HCT116 (cell line): ENCODE measurements around the gene GRHL3. TPM values are rescaled to one million over a fixed set of nuclear protein-coding genes. Genes with fewer than 3 reads are reported as not detected.

Experiments used
- ATAC-seq: fragments of 200-7000 bp; cut with Tn5 transposase; 2 replicates; pipeline ENCODE4 v1.9.1; 2020; ENCODE audit warnings: mild to moderate bottlenecking, moderate library complexity
- BruUV-seq: library from RNA; stranded (reverse); fragments of 400-500 nt; replicated peaks from 2 replicates; lab custom pipeline; 2021; lab: Mats Ljungman, UMichigan
- CTCF ChIA-PET: fragments of 300-600 bp; sonication (Branson Sonifier 250); formaldehyde crosslinking; loops from one replicate; lab custom pipeline; 2021; ENCODE audit warnings: antibody characterized with exemption; lab: Charles Lee
- POLR2A ChIA-PET: fragments of 300-600, 350-600 bp; sonication (Branson Sonifier 250); formaldehyde crosslinking; loops from one replicate; lab custom pipeline; 2021; ENCODE audit warnings: antibody characterized with exemption; lab: Charles Lee
- RAD21 ChIA-PET, 2 experiments: fragments of 300-600 bp; sonication (Branson Sonifier 250); formaldehyde crosslinking; loops; one replicate each; lab custom pipeline; 2023; ENCODE audit warnings: low total read pairs in 2 of 2; ENCODE audit not compliant: uncharacterized antibody in 2 of 2, unreplicated experiment in 2 of 2, low non-redundant PET in 1 of 2; lab: Charles Lee
- DNase-seq: peaks from one replicate; pipeline ENCODE4 v3.0.0-alpha.2; 2010; ENCODE audit warnings: low read depth, low spot score
- H2AFZ ChIP-seq: fragments of 200-600 bp; shearing (Covaris generic), sonication (generic); 2 replicates; pipeline ENCODE4 v1.6.1; 2017; ENCODE audit warnings: low read depth, mixed run types, mixed read lengths, antibody characterized with exemption, low read length; ENCODE audit not compliant: poor library complexity, severe bottlenecking
- H3K27ac ChIP-seq: 2 replicates; pipeline ENCODE4 v1.5.1; 2012; ENCODE audit warnings: low read depth, low read length
- H3K27me3 ChIP-seq: fragments of 200-600 bp; sonication (generic); 2 replicates; pipeline ENCODE4 v1.6.1; 2016; ENCODE audit warnings: mixed run types, low read length, mixed read lengths; ENCODE audit not compliant: insufficient read depth
- H3K36me3 ChIP-seq, 2 experiments: fragments of 200-500 bp in 1 of 2; fragments of 200-600 bp in 1 of 2; sonication (Bioruptor generic) in 1 of 2; sonication (generic) in 1 of 2; 2 replicates each; pipeline versions ENCODE4 v1.5.1 to v1.6.1; 2014 to 2016; ENCODE audit warnings: low read length in 2 of 2, inconsistent platforms in 1 of 2, mixed read lengths in 1 of 2, mixed run types in 1 of 2; ENCODE audit not compliant: insufficient read depth in 2 of 2, control insufficient read depth in 1 of 2
- H3K4me1 ChIP-seq, 2 experiments: fragments of 200-600 bp in 1 of 2; sonication (generic) in 1 of 2; 2 replicates each; pipeline versions ENCODE4 v1.5.1 to v1.6.1; 2012 to 2017; ENCODE audit warnings: low read length in 2 of 2, inconsistent platforms in 1 of 2, mild to moderate bottlenecking in 1 of 2, mixed read lengths in 1 of 2, mixed run types in 1 of 2, moderate library complexity in 1 of 2; ENCODE audit not compliant: insufficient read depth in 2 of 2, control insufficient read depth in 1 of 2
- H3K4me2 ChIP-seq: fragments of 200-600 bp; sonication (generic); 2 replicates; pipeline ENCODE4 v1.6.1; 2017; ENCODE audit warnings: mixed run types, low read length, mixed read lengths
- H3K4me3 ChIP-seq, 2 experiments: fragments of 200-600 bp in 1 of 2; sonication (generic) in 1 of 2; replicated peaks in 1 of 2; 2 replicates each; pipeline ENCODE4 v1.5.1; 2011 to 2016; ENCODE audit warnings: low read length in 2 of 2, control low read depth in 1 of 2, low read depth in 1 of 2, mild to moderate bottlenecking in 1 of 2, mixed read lengths in 1 of 2, mixed run types in 1 of 2
- H3K79me2 ChIP-seq: fragments of 200-600 bp; sonication (generic); 2 replicates; pipeline ENCODE4 v1.6.1; 2017; ENCODE audit warnings: mild to moderate bottlenecking, mixed run types, low read length, moderate library complexity, mixed read lengths; ENCODE audit not compliant: insufficient read depth
- H3K9ac ChIP-seq: fragments of 200-600 bp; sonication (generic); 2 replicates; pipeline ENCODE4 v1.6.1; 2016; ENCODE audit warnings: low read length, mixed read lengths
- H3K9me2 ChIP-seq: fragments of 200-600 bp; sonication (generic), shearing (Covaris generic); 2 replicates; pipeline ENCODE4 v1.6.1; 2017; ENCODE audit warnings: mixed run types, mild to moderate bottlenecking, moderate library complexity; ENCODE audit not compliant: insufficient read depth
- H3K9me3 ChIP-seq, 2 experiments: fragments of 200-500 bp in 1 of 2; fragments of 200-600 bp in 1 of 2; sonication (Bioruptor generic) in 1 of 2; sonication (generic) in 1 of 2; 2 replicates each; pipeline ENCODE4 v1.6.1; 2014 to 2017; ENCODE audit warnings: low read length in 2 of 2, mixed read lengths in 2 of 2, inconsistent platforms in 1 of 2, low read depth in 1 of 2, mild to moderate bottlenecking in 1 of 2, mixed run types in 1 of 2, moderate library complexity in 1 of 2; ENCODE audit not compliant: control insufficient read depth in 1 of 2, insufficient read depth in 1 of 2
- H4K20me1 ChIP-seq: fragments of 200-600 bp; sonication (generic), shearing (Covaris generic); 2 replicates; pipeline ENCODE4 v1.6.1; 2017; ENCODE audit warnings: mixed run types, mild to moderate bottlenecking, moderate library complexity; ENCODE audit not compliant: insufficient read depth
- CEBPB ChIP-seq: IDR thresholded peaks from 2 replicates; pipeline ENCODE4 v1.6.1; 2012; ENCODE audit warnings: low read depth
- EGR1 ChIP-seq: IDR thresholded peaks from 2 replicates; pipeline ENCODE4 v1.6.1; 2012; ENCODE audit warnings: low read depth
- ELF1 ChIP-seq: IDR thresholded peaks from 2 replicates; pipeline ENCODE4 v1.6.1; 2012; ENCODE audit warnings: low read depth, borderline replicate concordance
- EZH2 ChIP-seq: fragments of 200-600 bp; sonication (generic); IDR thresholded peaks from 2 replicates; pipeline ENCODE4 v1.6.1; 2017; ENCODE audit warnings: antibody characterized with exemption, mixed run types
- EZH2phosphoT487 ChIP-seq: fragments of 200-600 bp; IDR thresholded peaks from 2 replicates; pipeline ENCODE4 v1.6.1; 2018; ENCODE audit warnings: antibody characterized with exemption, borderline replicate concordance
- FOSL1 ChIP-seq: IDR thresholded peaks from 2 replicates; pipeline ENCODE4 v1.6.1; 2012; ENCODE audit warnings: low read depth
- JUND ChIP-seq: IDR thresholded peaks from 2 replicates; pipeline ENCODE4 v1.6.1; 2012
- POLR2A ChIP-seq: IDR thresholded peaks from 2 replicates; pipeline ENCODE4 v1.7.0; 2011; ENCODE audit warnings: borderline replicate concordance; ENCODE audit not compliant: insufficient read depth, insufficient read length; ENCODE audit errors: extremely low read depth
- POLR2AphosphoS5 ChIP-seq: IDR thresholded peaks from 2 replicates; pipeline ENCODE4 v1.6.1; 2011; ENCODE audit warnings: mild to moderate bottlenecking, low read depth, low read length, moderate library complexity
- RAD21 ChIP-seq: IDR thresholded peaks from 2 replicates; pipeline ENCODE4 v1.6.1; 2012; ENCODE audit warnings: low read depth, mild to moderate bottlenecking
- SIN3A ChIP-seq: IDR thresholded peaks from 2 replicates; pipeline ENCODE4 v1.6.1; 2012; ENCODE audit warnings: low read depth
- SP1 ChIP-seq: IDR thresholded peaks from 2 replicates; pipeline ENCODE4 v1.6.1; 2012; ENCODE audit warnings: low read depth
- SRF ChIP-seq: IDR thresholded peaks from 2 replicates; pipeline ENCODE4 v1.6.1; 2012; ENCODE audit warnings: low read depth
- TCF7L2 ChIP-seq: IDR thresholded peaks from 2 replicates; pipeline ENCODE4 v1.7.0; 2011; ENCODE audit warnings: borderline replicate concordance, inconsistent platforms; ENCODE audit not compliant: insufficient read depth, insufficient read length; ENCODE audit errors: extremely low read depth
- YY1 ChIP-seq: IDR thresholded peaks from 2 replicates; pipeline ENCODE4 v1.6.1; 2011; ENCODE audit warnings: low read length, low read depth, moderate library complexity, mild to moderate bottlenecking; ENCODE audit not compliant: insufficient replicate concordance; ENCODE audit errors: extremely low read depth
- intact Hi-C: fragments of 100-400 bp; cut with micrococcal nuclease; formaldehyde crosslinking; loops from 2 replicates; pipeline ENCODE4 v1.10.0; 2022
- total RNA-seq: library from RNA; stranded (reverse); gene quantifications from one replicate; pipeline ENCODE4 v1.2.1, GENCODE V29; 2021; ENCODE audit not compliant: unreplicated experiment
- TF ChIP-seq, protein P1 (sequence below): IDR thresholded peaks from 2 replicates; pipeline ENCODE4 v1.6.1; 2011; ENCODE audit warnings: mild to moderate bottlenecking, low read length, moderate library complexity; ENCODE audit not compliant: insufficient replicate concordance; ENCODE audit errors: extremely low read depth
- TF ChIP-seq, protein P2 (sequence below): IDR thresholded peaks from 2 replicates; pipeline ENCODE4 v1.6.1; 2012
- TF ChIP-seq, protein P3 (sequence below): IDR thresholded peaks from 2 replicates; pipeline ENCODE4 v1.6.1; 2012
- TF ChIP-seq, protein P4 (sequence below): IDR thresholded peaks from 2 replicates; pipeline ENCODE4 v1.6.1; 2012; ENCODE audit warnings: low read depth

The GRHL3 gene
- total RNA-seq, 1 experiment from 2014 or later = 1.0 TPM

DNA sequence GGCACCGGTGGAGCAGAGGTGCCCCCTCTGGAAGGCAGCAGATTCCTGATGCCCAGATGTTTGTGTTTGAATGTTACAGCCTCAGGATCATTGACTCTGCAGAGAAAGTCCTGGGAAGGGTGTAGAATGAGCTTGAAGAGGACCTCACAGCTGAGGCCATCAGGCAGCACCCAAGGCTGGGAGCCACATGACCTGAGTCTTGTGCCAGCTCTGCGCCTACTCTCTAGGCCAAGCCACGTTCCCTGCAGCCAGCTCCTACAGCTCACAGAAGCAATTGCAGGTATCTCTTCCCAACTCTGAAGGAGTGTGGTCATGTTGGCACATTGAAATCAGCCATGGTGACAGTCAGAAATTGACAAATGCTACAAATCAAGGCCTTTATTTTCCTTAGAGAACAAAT, 36.3 kb downstream of the GRHL3 start:
- 0 out of 2 replicates have a peak, but pooled peaks have one; percentile 28 for ATAC-seq
- no peak for DNase-seq
- no peak overlapping the region for H2AFZ ChIP-seq
- no peaks in the 10 kb centered on the region for H3K9me2 ChIP-seq
- H3K27me3 ChIP-seq = no peaks in the 10 kb centered on the region
- no peaks in the 10 kb centered on the region for H4K20me1 ChIP-seq
- H3K36me3 ChIP-seq = no peaks in the 10 kb centered on the region
- H3K27ac ChIP-seq = no peak overlapping the region
- no peaks in the 10 kb centered on the region for H3K79me2 ChIP-seq
- intact Hi-C loops = no loop called here
- H3K4me1 ChIP-seq = peaks cover 3 to 11% of the 10 kb centered on the region in 2 experiments; a peak in 3 of 4 replicates
- no peaks in the 10 kb centered on the region for H3K9me3 ChIP-seq
- no peak overlapping the region for H3K4me3 ChIP-seq
- POLR2A ChIA-PET = no interaction called here
- no peak overlapping the region for H3K9ac ChIP-seq
- BruUV-seq = no TSS peak
- H3K4me2 ChIP-seq = no peak overlapping the region
- TF ChIP-seq SP1 (no peak), SRF (no peak), CEBPB (no peak), RAD21 (no peak), YY1 (no peak), JUND (no peak), EGR1 (no peak), TCF7L2 (no peak), SIN3A (no peak), ELF1 (no peak), POLR2AphosphoS5 (no peak), EZH2phosphoT487 (no peak), FOSL1 (no peak), POLR2A (no peak), EZH2 (no peak)
- TF ChIP-seq, protein P1, sequence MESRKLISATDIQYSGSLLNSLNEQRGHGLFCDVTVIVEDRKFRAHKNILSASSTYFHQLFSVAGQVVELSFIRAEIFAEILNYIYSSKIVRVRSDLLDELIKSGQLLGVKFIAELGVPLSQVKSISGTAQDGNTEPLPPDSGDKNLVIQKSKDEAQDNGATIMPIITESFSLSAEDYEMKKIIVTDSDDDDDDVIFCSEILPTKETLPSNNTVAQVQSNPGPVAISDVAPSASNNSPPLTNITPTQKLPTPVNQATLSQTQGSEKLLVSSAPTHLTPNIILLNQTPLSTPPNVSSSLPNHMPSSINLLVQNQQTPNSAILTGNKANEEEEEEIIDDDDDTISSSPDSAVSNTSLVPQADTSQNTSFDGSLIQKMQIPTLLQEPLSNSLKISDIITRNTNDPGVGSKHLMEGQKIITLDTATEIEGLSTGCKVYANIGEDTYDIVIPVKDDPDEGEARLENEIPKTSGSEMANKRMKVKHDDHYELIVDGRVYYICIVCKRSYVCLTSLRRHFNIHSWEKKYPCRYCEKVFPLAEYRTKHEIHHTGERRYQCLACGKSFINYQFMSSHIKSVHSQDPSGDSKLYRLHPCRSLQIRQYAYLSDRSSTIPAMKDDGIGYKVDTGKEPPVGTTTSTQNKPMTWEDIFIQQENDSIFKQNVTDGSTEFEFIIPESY = no peak
- TF ChIP-seq, protein P2, sequence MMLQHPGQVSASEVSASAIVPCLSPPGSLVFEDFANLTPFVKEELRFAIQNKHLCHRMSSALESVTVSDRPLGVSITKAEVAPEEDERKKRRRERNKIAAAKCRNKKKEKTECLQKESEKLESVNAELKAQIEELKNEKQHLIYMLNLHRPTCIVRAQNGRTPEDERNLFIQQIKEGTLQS = no peak
- TF ChIP-seq, protein P3, sequence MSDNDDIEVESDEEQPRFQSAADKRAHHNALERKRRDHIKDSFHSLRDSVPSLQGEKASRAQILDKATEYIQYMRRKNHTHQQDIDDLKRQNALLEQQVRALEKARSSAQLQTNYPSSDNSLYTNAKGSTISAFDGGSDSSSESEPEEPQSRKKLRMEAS = no peak
- TF ChIP-seq, protein P4, sequence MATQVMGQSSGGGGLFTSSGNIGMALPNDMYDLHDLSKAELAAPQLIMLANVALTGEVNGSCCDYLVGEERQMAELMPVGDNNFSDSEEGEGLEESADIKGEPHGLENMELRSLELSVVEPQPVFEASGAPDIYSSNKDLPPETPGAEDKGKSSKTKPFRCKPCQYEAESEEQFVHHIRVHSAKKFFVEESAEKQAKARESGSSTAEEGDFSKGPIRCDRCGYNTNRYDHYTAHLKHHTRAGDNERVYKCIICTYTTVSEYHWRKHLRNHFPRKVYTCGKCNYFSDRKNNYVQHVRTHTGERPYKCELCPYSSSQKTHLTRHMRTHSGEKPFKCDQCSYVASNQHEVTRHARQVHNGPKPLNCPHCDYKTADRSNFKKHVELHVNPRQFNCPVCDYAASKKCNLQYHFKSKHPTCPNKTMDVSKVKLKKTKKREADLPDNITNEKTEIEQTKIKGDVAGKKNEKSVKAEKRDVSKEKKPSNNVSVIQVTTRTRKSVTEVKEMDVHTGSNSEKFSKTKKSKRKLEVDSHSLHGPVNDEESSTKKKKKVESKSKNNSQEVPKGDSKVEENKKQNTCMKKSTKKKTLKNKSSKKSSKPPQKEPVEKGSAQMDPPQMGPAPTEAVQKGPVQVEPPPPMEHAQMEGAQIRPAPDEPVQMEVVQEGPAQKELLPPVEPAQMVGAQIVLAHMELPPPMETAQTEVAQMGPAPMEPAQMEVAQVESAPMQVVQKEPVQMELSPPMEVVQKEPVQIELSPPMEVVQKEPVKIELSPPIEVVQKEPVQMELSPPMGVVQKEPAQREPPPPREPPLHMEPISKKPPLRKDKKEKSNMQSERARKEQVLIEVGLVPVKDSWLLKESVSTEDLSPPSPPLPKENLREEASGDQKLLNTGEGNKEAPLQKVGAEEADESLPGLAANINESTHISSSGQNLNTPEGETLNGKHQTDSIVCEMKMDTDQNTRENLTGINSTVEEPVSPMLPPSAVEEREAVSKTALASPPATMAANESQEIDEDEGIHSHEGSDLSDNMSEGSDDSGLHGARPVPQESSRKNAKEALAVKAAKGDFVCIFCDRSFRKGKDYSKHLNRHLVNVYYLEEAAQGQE = no peak
- CTCF ChIA-PET = no interaction called here
- RAD21 ChIA-PET = no interaction called here
